Adrenal gland (tissue), 12 donors: ENCODE data around the gene WNT7A. TPM values are rescaled to one million over a fixed set of nuclear protein-coding genes. Genes with fewer than 3 reads are reported as not detected.

Source experiments
- DNase-seq, 7 donors: peaks; one replicate each; pipeline ENCODE4 v3.0.0-alpha.2; 2019 to 2020
- H3K27ac ChIP-seq, 5 donors: fragments of 200-600 bp; sonication (generic) in 4 of 5; 1 replicate in 3 of 5; 2 replicates in 2 of 5; pipeline versions ENCODE4 v1.5.1 to v1.8.0; 2016 to 2020; ENCODE audit warnings: mild to moderate bottlenecking in 1 of 5
- H3K27me3 ChIP-seq: fragments of 200-600 bp; 2 replicates; pipeline ENCODE4 v1.8.0; 2021
- H3K36me3 ChIP-seq, 2 donors: fragments of 200-600 bp; replicated peaks in 1 of 2; 1 replicate in 1 of 2; 2 replicates in 1 of 2; pipeline versions ENCODE4 v1.5.1 to v1.8.0; 2018 to 2022
- H3K4me1 ChIP-seq, 2 donors: fragments of 200-600 bp; replicated peaks in 1 of 2; 1 replicate in 1 of 2; 2 replicates in 1 of 2; pipeline versions ENCODE4 v1.5.1 to v1.8.0; 2018 to 2021
- H3K4me3 ChIP-seq, 4 donors: fragments of 200-600 bp; sonication (generic) in 3 of 4; one replicate each; pipeline ENCODE4 v1.5.1; 2016 to 2018
- H3K9me3 ChIP-seq, 3 donors: fragments of 200-600 bp; sonication (generic) in 1 of 3; replicated peaks in 1 of 3; 1 replicate in 2 of 3; 2 replicates in 1 of 3; pipeline versions ENCODE4 v1.5.1 to v1.8.0; 2016 to 2021
- POLR2A ChIP-seq, 2 donors: fragments of 450-650 bp; IDR thresholded peaks; one replicate each; pipeline ENCODE4 v1.6.1; 2017; ENCODE audit warnings: antibody characterized with exemption in 2 of 2, mild to moderate bottlenecking in 2 of 2, moderate library complexity in 1 of 2
- WGBS, 4 donors: extraction: QIAGEN DNeasy Blood & Tissue Kit in 2 of 4; methylation state at CpG; one replicate each; pipeline versions ENCODE4 v1.1.5 to v1.1.7; 2013 to 2017; 5-methylcytosine and 5-hydroxymethylcytosine counted together
- intact Hi-C, 2 donors: fragments of 100-400 bp; cut with DNase I; formaldehyde crosslinking; loops; one replicate each; pipeline versions ENCODE4 v1.14.1 to v1.15.0; 2022 to 2023
- polyA plus RNA-seq, 3 donors: library from polyadenylated mRNA; stranded (reverse); fragments of 200-250 nt in 2 of 3; fragments of 350-450 nt in 1 of 3; fragmentation: Illumina TruSeq in 1 of 3; extraction: RNeasy Lipid Tissue Mini Kit (QIAGEN cat#74804) in 1 of 3; gene quantifications; one replicate each; pipeline ENCODE4 v1.2.3, GENCODE V29; 2013 to 2014
- total RNA-seq, 9 donors: library from RNA; depleted of rRNA in 4 of 9; stranded (reverse); fragments of >200 nt in 4 of 9; fragments of 120-200 nt in 1 of 9; fragmentation: NEBNext Ultra II Directional in 1 of 9; extraction: Animal tissue kit (Norgen Biotek cat#: 25700) in 1 of 9; gene quantifications; one replicate each; pipeline versions ENCODE4 v1.1.0 to v1.2.4, GENCODE V29; 2013 to 2023
- TF ChIP-seq, protein P1 (sequence below), 6 experiments: fragments of 450-650 bp in 4 of 6; fragments of 200-600 bp in 2 of 6; sonication (generic) in 1 of 6; IDR thresholded peaks; 1 replicate in 5 of 6; 2 replicates in 1 of 6; pipeline versions ENCODE4 v1.5.1 to v1.8.0; 2016 to 2021; ENCODE audit warnings: antibody characterized with exemption in 6 of 6, mild to moderate bottlenecking in 2 of 6, moderate library complexity in 1 of 6
- donor health status: healthy with polysubstance abuse.
- donor health status: Bipolar disorder and iron deficiency.
- donor health status: DM: yes; HTN: yes; CAD: no.
- donor health status: DM: no; HTN: no; CAD: no.
- donor health status: DM: no; HTN: no; CAD: no.
- donor health status: DM: yes; HTN: yes; CAD: no.

WNT7A gene
- total and polyA plus RNA-seq, 12 donors = under 0.01 TPM; not detected in 11

DNA sequence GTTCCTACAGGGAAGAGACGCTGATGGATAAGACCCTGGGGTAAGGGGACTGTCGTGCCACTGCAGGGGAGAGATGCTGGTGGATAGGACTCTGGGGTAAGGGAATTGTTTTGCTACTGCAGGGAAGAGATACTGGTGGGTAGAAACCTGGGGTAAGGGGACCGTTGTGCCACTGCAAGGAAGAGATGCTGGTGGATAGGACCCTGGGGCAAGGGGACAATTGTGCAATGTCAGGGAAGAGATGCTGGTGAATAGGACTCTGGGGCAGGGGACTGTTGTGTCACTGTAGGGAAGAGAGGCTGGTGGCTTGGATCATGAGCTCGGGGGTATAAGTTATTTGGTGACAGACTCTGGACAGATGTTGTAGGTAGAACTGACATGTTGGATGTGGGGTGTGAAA lies 37.6 kb downstream of the WNT7A start:
- intact Hi-C loops = no loop called here
- Histone ChIP-seq H3K36me3 (no peaks in the 10 kb centered on the region), H3K27me3 (peaks cover 4% of the 10 kb centered on the region), H3K27ac (no peak overlapping the region), H3K4me1 (no peaks in the 10 kb centered on the region), H3K9me3 (no peaks in the 10 kb centered on the region), H3K4me3 (no peak overlapping the region)
- no peak for TF ChIP-seq POLR2A (IDR thresholded peaks at IDR 0.05)
- TF ChIP-seq, protein P1, sequence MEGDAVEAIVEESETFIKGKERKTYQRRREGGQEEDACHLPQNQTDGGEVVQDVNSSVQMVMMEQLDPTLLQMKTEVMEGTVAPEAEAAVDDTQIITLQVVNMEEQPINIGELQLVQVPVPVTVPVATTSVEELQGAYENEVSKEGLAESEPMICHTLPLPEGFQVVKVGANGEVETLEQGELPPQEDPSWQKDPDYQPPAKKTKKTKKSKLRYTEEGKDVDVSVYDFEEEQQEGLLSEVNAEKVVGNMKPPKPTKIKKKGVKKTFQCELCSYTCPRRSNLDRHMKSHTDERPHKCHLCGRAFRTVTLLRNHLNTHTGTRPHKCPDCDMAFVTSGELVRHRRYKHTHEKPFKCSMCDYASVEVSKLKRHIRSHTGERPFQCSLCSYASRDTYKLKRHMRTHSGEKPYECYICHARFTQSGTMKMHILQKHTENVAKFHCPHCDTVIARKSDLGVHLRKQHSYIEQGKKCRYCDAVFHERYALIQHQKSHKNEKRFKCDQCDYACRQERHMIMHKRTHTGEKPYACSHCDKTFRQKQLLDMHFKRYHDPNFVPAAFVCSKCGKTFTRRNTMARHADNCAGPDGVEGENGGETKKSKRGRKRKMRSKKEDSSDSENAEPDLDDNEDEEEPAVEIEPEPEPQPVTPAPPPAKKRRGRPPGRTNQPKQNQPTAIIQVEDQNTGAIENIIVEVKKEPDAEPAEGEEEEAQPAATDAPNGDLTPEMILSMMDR (IDR thresholded peaks at IDR 0.05) = no peak
- no peak for DNase-seq
- 66 to 81% (median 77%) methylated on average over 4 of the region's 4 CpGs for WGBS, 4 donors

DNA sequence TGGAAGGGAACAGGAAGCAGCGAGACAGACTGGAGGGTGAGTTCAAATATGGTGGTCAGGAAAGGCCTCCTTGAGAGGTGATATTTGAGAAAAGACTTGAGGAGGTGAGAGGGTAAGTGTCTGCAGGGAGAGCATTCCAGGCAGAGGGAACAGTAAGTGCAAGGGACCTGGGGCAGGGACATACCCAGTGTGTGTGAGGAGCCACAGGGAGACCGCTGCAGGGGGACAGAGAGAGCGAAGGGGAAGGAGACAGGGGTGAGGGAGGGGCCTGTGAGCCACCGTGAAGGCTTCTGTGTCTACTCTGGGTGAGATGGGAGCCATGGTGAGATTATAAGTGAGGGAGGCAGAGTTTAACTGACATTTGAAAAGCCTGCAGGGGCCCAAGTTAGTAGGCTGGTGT lies 38.0 kb downstream of the WNT7A start:
- intact Hi-C loops = no loop called here
- Histone ChIP-seq H3K9me3 (no peaks in the 10 kb centered on the region), H3K27ac (no peak overlapping the region), H3K4me3 (no peak overlapping the region), H3K36me3 (no peaks in the 10 kb centered on the region), H3K4me1 (no peaks in the 10 kb centered on the region), H3K27me3 (peaks cover 4% of the 10 kb centered on the region)
- WGBS, 4 donors = 65 to 81% (median 77%) methylated on average over 4 of the region's 4 CpGs
- no peak for DNase-seq
- TF ChIP-seq, protein P1 (IDR thresholded peaks at IDR 0.05) = no peak
- TF ChIP-seq POLR2A (IDR thresholded peaks at IDR 0.05) = no peak

DNA sequence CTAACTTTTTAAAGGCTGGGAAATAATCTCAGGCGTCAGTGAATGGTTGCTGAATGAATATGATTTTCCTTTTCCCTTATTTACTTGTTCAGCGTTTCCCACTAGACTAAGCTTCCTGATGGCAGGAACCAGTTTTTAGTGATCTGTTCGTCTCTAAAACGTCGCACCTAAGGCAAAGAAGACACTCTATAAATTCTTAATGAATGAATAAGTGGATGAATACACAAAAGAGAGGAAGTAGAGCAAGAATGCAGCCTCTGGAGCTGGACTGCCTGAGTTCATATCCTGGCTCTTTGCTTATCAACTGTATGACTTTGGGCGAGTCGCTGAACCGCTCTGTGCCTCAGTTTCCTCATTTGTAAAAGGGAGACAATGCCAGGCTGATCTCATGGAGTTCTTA lies 38.7 kb downstream of the WNT7A start:
- Histone ChIP-seq H3K36me3 (no peaks in the 10 kb centered on the region), H3K27me3 (peaks cover 4% of the 10 kb centered on the region), H3K4me1 (no peaks in the 10 kb centered on the region), H3K27ac (no peak overlapping the region), H3K9me3 (no peaks in the 10 kb centered on the region), H3K4me3 (no peak overlapping the region)
- intact Hi-C loops = no loop called here
- no peak for DNase-seq
- WGBS, 4 donors = 71 to 79% (median 77%) methylated on average over 8 of the region's 8 CpGs
- TF ChIP-seq POLR2A (IDR thresholded peaks at IDR 0.05) = no peak
- TF ChIP-seq, protein P1 (IDR thresholded peaks at IDR 0.05) = no peak

DNA sequence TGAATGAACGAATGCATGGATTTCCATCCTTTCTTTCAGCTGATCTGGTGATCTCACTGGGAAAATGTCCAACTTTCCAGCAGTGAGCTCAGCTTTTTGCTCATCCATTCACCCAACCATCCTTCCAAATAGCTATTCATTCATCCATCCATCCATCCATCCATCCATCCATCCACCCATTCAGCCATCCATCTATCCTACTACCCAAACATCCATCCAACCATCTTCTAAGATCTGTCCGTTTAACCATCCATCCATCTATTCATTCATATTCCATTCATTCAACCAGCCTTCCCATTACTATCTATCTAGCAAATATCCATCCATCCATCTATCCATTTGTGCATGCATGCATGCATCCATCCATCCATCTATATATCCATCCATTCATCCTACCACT lies 39.4 kb downstream of the WNT7A start:
- no peaks in the 10 kb centered on the region for H3K4me1 ChIP-seq
- no peak overlapping the region for H3K27ac ChIP-seq
- TF ChIP-seq POLR2A (IDR thresholded peaks at IDR 0.05) = no peak
- TF ChIP-seq, protein P1 (IDR thresholded peaks at IDR 0.05) = no peak
- H3K9me3 ChIP-seq = no peaks in the 10 kb centered on the region
- no peak for DNase-seq
- H3K27me3 ChIP-seq = peaks cover 7% of the 10 kb centered on the region
- intact Hi-C loops = no loop called here
- 73 to 84% (median 77%) methylated on average over 2 of the region's 2 CpGs for WGBS, 4 donors
- no peak overlapping the region for H3K4me3 ChIP-seq
- H3K36me3 ChIP-seq = no peaks in the 10 kb centered on the region
